ENCODE data around the gene UBAP1. TPM values are rescaled to one million over a fixed set of nuclear protein-coding genes. Genes with fewer than 3 reads are reported as not detected.
"Not testable (repeated sequence)": the region's sequence is repeated elsewhere in the genome, so short reads cannot be mapped to it uniquely, and the experiment has no call there.

UBAP1 gene
- total and polyA plus RNA-seq, 9 donors, result 17.9 to 37.4 (median 33.0) TPM

- DNase-seq, result no peak
- H3K4me3 ChIP-seq (ENCODE audit: low read length), result peak overlapping the region; percentile 80
- H3K4me1 ChIP-seq (ENCODE audit: control insufficient read depth, insufficient read depth, low read length), result peaks cover 8% of the 10 kb centered on the region
- 100% methylated on average over 2 of the region's 17 CpGs for WGBS (ENCODE audit: insufficient coverage)
- H3K36me3 ChIP-seq (ENCODE audit: control insufficient read depth, insufficient read depth, low read length), result no peaks in the 10 kb centered on the region
- H3K27ac ChIP-seq (ENCODE audit: low read length), result peak overlapping the region; percentile 94
- no peaks in the 10 kb centered on the region for H3K27me3 ChIP-seq (ENCODE audit: control insufficient read depth, insufficient read depth, low read length)
- H3K9me3 ChIP-seq (replicated peaks; ENCODE audit: control insufficient read depth, low read depth, low read length), result no peaks in the 10 kb centered on the region
Observed at GRCh38 chr9:34177593-34178435, 1.0 kb upstream of the UBAP1 start.

GRCh38 chr9:34179213-34180136 lies 632 bp downstream of the UBAP1 start:
- 0% methylated on average over 21 of the region's 30 CpGs for WGBS (ENCODE audit: insufficient coverage)
- Histone ChIP-seq H3K9me3 (replicated peaks; ENCODE audit: control insufficient read depth, low read depth, low read length) (no peaks in the 10 kb centered on the region), H3K27ac (ENCODE audit: low read length) (peak overlapping the region; percentile 94), H3K27me3 (ENCODE audit: control insufficient read depth, insufficient read depth, low read length) (no peaks in the 10 kb centered on the region), H3K4me1 (ENCODE audit: control insufficient read depth, insufficient read depth, low read length) (peaks cover 8% of the 10 kb centered on the region), H3K36me3 (ENCODE audit: control insufficient read depth, insufficient read depth, low read length) (peaks cover 5% of the 10 kb centered on the region), H3K4me3 (ENCODE audit: low read length) (peak overlapping the region; percentile 80)
- peak; percentile 35 for DNase-seq

- Histone ChIP-seq H3K9me3 (replicated peaks; ENCODE audit: control insufficient read depth, low read depth, low read length) (no peaks in the 10 kb centered on the region), H3K36me3 (ENCODE audit: control insufficient read depth, insufficient read depth, low read length) (peaks cover 9% of the 10 kb centered on the region), H3K27me3 (ENCODE audit: control insufficient read depth, insufficient read depth, low read length) (no peaks in the 10 kb centered on the region), H3K27ac (ENCODE audit: low read length) (no peak overlapping the region), H3K4me3 (ENCODE audit: low read length) (no peak overlapping the region), H3K4me1 (ENCODE audit: control insufficient read depth, insufficient read depth, low read length) (no peaks in the 10 kb centered on the region)
- no CpG with 5 or more reads among the region's 3 CpGs for WGBS (ENCODE audit: insufficient coverage)
- DNase-seq, result peak; percentile 49
Observed at GRCh38 chr9:34185778-34186551, 7.1 kb downstream of the UBAP1 start.

- H3K27me3 ChIP-seq (ENCODE audit: control insufficient read depth, insufficient read depth, low read length), result no peaks in the 10 kb centered on the region
- H3K27ac ChIP-seq (ENCODE audit: low read length), result no peak overlapping the region
- no peaks in the 10 kb centered on the region for H3K9me3 ChIP-seq (replicated peaks; ENCODE audit: control insufficient read depth, low read depth, low read length)
- WGBS (ENCODE audit: insufficient coverage), result no CpG with 5 or more reads among the region's 1 CpG
- peaks cover 2% of the 10 kb centered on the region for H3K4me1 ChIP-seq (ENCODE audit: control insufficient read depth, insufficient read depth, low read length)
- H3K36me3 ChIP-seq (ENCODE audit: control insufficient read depth, insufficient read depth, low read length), result peaks cover 9% of the 10 kb centered on the region
- H3K4me3 ChIP-seq (ENCODE audit: low read length), result no peak overlapping the region
- no peak for DNase-seq
Observed at GRCh38 chr9:34187891-34188240, 9.0 kb downstream of the UBAP1 start.

GRCh38 chr9:34190996-34191892 lies 12.4 kb downstream of the UBAP1 start:
- peak; percentile 58 for DNase-seq
- WGBS (ENCODE audit: insufficient coverage), result no CpG with 5 or more reads among the region's 5 CpGs
- H3K4me1 ChIP-seq (ENCODE audit: control insufficient read depth, insufficient read depth, low read length), result peaks cover 2% of the 10 kb centered on the region
- no peaks in the 10 kb centered on the region for H3K36me3 ChIP-seq (ENCODE audit: control insufficient read depth, insufficient read depth, low read length)
- H3K4me3 ChIP-seq (ENCODE audit: low read length), result no peak overlapping the region
- H3K27ac ChIP-seq (ENCODE audit: low read length), result no peak overlapping the region
- no peaks in the 10 kb centered on the region for H3K27me3 ChIP-seq (ENCODE audit: control insufficient read depth, insufficient read depth, low read length)
- no peaks in the 10 kb centered on the region for H3K9me3 ChIP-seq (replicated peaks; ENCODE audit: control insufficient read depth, low read depth, low read length)

- Histone ChIP-seq H3K4me1 (ENCODE audit: control insufficient read depth, insufficient read depth, low read length) (peaks cover 2% of the 10 kb centered on the region), H3K27ac (ENCODE audit: low read length) (no peak overlapping the region)
- WGBS (ENCODE audit: insufficient coverage), result no CpG with 5 or more reads among the region's 1 CpG
Observed at GRCh38 chr9:34195143-34195542, 16.3 kb downstream of the UBAP1 start.

DNA sequence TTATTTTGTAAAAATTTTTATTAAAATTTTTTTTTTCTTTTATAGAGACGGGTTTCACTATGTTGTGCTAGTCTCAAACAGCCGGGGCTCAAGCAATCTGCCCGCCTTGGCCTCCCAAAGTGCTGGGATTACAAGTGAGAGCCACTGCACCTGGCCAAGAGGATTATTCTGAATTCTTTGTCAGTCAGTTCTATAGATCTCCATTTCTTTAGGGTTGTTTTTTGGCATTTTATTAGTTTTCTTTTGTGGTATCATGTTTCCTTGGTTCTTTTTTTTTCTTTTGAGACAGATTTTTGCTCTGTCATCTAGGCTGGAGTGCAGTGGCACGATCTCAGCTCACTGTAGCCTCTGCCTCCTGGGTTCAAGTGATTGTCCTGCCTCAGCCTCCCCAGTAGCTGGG lies 18.4 kb downstream of the UBAP1 start:
- not testable (repeated sequence) for H3K4me1 ChIP-seq (ENCODE audit: control insufficient read depth, insufficient read depth, low read length); DNase-seq; H3K9me3 ChIP-seq (replicated peaks; ENCODE audit: control insufficient read depth, low read depth, low read length); H3K27me3 ChIP-seq (ENCODE audit: control insufficient read depth, insufficient read depth, low read length); H3K27ac ChIP-seq (ENCODE audit: low read length); H3K4me3 ChIP-seq (ENCODE audit: low read length)
- peaks cover 14% of the 10 kb centered on the region for H3K36me3 ChIP-seq (ENCODE audit: control insufficient read depth, insufficient read depth, low read length)
- no CpG with 5 or more reads among the region's 4 CpGs for WGBS (ENCODE audit: insufficient coverage)

More at GRCh38 chr9:34195143-34195542, 16.3 kb downstream of the UBAP1 start:
- H3K36me3 ChIP-seq (ENCODE audit: control insufficient read depth, insufficient read depth, low read length), result peaks cover 12% of the 10 kb centered on the region
- no peaks in the 10 kb centered on the region for H3K27me3 ChIP-seq (ENCODE audit: control insufficient read depth, insufficient read depth, low read length)
- no peaks in the 10 kb centered on the region for H3K9me3 ChIP-seq (replicated peaks; ENCODE audit: control insufficient read depth, low read depth, low read length)
- DNase-seq, result no peak
- H3K4me3 ChIP-seq (ENCODE audit: low read length), result no peak overlapping the region

DNA sequence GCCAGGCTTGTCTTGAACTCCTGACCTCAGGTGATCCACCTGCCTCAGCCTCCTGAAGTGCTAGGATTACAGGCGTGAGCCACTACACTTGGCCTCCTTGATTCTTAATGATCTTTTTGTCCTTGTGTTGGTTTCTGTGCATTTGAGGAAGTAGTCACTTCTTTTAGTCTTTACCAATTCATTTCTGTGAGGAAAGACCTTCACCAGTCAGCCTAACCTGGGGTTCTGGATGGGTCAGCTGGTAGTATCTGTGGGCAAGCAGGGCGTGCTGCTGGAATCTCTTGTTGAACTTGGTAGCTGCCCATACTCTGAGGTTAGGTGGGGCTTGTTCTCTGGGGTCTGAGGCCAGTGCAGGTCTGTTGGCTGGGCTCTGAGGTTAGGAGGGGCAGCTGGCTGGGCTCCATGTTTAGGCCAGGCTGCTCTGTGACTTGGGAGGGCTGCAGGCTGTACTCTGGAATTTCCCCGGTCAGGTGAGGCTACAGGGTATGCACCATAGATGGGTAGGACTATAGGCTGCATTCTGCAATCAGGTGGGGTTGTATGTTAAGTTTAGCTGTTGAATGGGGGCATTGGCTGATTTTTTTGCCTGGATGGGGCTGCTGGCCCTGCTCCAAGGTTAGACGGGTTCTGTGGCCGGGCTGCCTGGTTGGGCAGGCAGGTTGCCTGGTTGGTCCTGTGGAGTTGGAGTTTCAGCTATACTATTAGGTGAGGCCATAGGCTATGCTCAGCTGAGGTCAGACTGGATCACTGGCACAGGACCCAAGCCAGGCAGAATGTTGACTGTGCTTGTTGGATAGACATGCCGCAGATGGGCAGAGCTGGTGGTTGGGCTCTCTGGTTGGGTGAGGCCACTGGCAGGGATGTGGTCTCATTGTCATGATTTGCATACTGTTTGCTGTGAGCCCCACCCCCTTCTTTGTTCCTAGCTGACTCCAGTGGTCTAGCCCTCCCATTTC lies 19.2 kb downstream of the UBAP1 start:
- Histone ChIP-seq H3K27me3 (ENCODE audit: control insufficient read depth, insufficient read depth, low read length) (no peaks in the 10 kb centered on the region), H3K27ac (ENCODE audit: low read length) (no peak overlapping the region), H3K4me1 (ENCODE audit: control insufficient read depth, insufficient read depth, low read length) (no peaks in the 10 kb centered on the region), H3K4me3 (ENCODE audit: low read length) (no peak overlapping the region), H3K36me3 (ENCODE audit: control insufficient read depth, insufficient read depth, low read length) (peaks cover 14% of the 10 kb centered on the region), H3K9me3 (replicated peaks; ENCODE audit: control insufficient read depth, low read depth, low read length) (no peaks in the 10 kb centered on the region)
- no peak for DNase-seq
- WGBS (ENCODE audit: insufficient coverage), result 50% methylated on average over 2 of the region's 6 CpGs
